NCI-H2196 treated with DMSO at 0.1 percent for 48 hours (cell line): ENCODE data around the gene LINGO3.
A peak's percentile ranks its signal among the peaks of the same experiment; 100 is the strongest.

Source experiments
- DNase-seq: peaks from one replicate; lab custom pipeline; 2025; ENCODE audit not compliant: unreplicated experiment; lab: John Stamatoyannopoulos, UW

LINGO3 gene

GRCh38 chr19:2339644-2340310 lies 31.8 kb upstream of the LINGO3 start:
- no peak for DNase-seq

- no peak for DNase-seq
These were observed 31.0 kb upstream of the LINGO3 start for GRCh38 chr19:2338751-2339643.

GRCh38 chr19:2338055-2338615 lies 30.2 kb upstream of the LINGO3 start:
- DNase-seq, result no peak

- no peak for DNase-seq
These were observed 29.4 kb upstream of the LINGO3 start for GRCh38 chr19:2337329-2337707.

- no peak for DNase-seq
These were observed 28.8 kb upstream of the LINGO3 start for GRCh38 chr19:2336528-2337328.

- DNase-seq, result no peak
These were observed 27.9 kb upstream of the LINGO3 start for GRCh38 chr19:2335848-2336247.

GRCh38 chr19:2334986-2335846 lies 27.3 kb upstream of the LINGO3 start:
- no peak for DNase-seq

- DNase-seq, result no peak
These were observed 26.5 kb upstream of the LINGO3 start for GRCh38 chr19:2334426-2334825.

- no peak for DNase-seq
These were observed 25.9 kb upstream of the LINGO3 start for GRCh38 chr19:2333807-2334211.

- DNase-seq, result peak; percentile 75
These were observed 25.3 kb upstream of the LINGO3 start for GRCh38 chr19:2333027-2333806.

- no peak for DNase-seq
These were observed 24.5 kb upstream of the LINGO3 start for GRCh38 chr19:2332341-2333026.

GRCh38 chr19:2331601-2332246 lies 23.8 kb upstream of the LINGO3 start:
- no peak for DNase-seq

- DNase-seq, result peak; percentile 29
These were observed 22.8 kb upstream of the LINGO3 start for GRCh38 chr19:2330632-2331284.

- DNase-seq, result no peak
These were observed 22.3 kb upstream of the LINGO3 start for GRCh38 chr19:2330255-2330631.

GRCh38 chr19:2329501-2329916 lies 21.6 kb upstream of the LINGO3 start:
- DNase-seq, result no peak

GRCh38 chr19:2329149-2329478 lies 21.2 kb upstream of the LINGO3 start:
- no peak for DNase-seq

GRCh38 chr19:2328401-2329148 lies 20.6 kb upstream of the LINGO3 start, which contains the start of the genes LSM7 and SPPL2B:
Gene LSM7, minus strand, starts transcription at chr19:2328586. Its CDS starts 20 bp downstream, at chr19:2328566.
Gene SPPL2B, plus strand, starts transcription at chr19:2328684. Its CDS starts 26 bp downstream, at chr19:2328710.
- peak; percentile 75 for DNase-seq
